ENCODE measurements around the gene LRRC8D.
"Not testable (repeated sequence)": the region's sequence is repeated elsewhere in the genome, so short reads cannot be mapped to it uniquely, and the experiment has no call there.

Gene LRRC8D

DNA sequence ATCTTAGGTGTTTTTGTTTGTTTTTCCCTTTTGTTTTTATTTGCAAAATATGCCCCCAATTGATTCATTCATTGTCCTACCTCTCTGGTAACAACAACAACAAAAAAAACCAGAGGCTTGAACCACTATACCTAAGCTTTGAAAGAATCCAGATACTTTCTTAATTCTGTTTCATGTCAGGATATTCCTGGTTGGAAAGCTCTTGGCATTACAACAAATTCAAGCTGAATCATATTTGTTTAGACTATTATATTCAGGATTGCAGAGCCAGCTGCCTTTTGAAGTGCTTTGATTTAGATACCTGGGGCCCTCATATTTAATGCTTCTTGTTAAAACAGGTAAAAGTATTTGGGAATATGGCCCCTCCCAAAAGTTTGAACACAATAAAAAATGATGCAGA, 151.2 kb downstream of the LRRC8D start:
- TF ChIP-seq GATA1 (IDR thresholded peaks at IDR 0.05; ENCODE audit: low read depth, low read length) (no peak), POLR2A (IDR thresholded peaks at IDR 0.05; ENCODE audit: low read length) (no peak)
- no peak for DNase-seq

DNA sequence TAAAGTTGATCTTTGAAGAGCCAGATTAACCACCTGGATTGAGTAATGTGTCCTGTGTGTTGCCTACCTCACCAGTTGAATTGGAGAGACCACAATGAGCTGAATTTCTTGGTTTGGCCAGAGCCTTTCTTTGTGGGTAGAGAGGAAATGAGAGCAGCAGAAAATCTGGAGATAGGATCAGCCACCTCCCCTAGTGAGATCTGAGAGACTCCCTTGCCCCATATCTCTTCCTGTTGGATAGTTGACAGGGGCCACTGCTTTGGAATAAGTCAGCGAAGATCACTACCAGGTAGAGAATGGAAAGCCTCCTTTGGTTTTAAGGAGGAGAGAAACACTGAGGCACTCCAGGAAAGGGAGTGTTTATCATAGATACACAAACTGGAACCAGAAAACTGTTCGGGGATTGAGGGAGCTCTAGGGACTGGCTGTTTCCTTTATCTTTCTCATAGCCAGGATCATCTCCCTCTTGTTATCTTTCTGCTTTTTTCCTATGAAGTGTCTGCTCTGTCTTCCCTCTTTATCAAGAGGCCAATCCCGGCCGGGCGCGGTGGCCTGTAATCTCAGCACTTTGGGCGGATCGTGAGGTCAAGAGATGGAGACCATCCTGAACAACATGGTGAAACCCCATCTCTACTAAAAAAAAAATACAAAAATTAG, 152.8 kb downstream of the LRRC8D start:
- TF ChIP-seq GATA1 (IDR thresholded peaks at IDR 0.05; ENCODE audit: low read depth, low read length) (no peak), POLR2A (IDR thresholded peaks at IDR 0.05; ENCODE audit: low read length) (no peak)
- no peak for DNase-seq

DNA sequence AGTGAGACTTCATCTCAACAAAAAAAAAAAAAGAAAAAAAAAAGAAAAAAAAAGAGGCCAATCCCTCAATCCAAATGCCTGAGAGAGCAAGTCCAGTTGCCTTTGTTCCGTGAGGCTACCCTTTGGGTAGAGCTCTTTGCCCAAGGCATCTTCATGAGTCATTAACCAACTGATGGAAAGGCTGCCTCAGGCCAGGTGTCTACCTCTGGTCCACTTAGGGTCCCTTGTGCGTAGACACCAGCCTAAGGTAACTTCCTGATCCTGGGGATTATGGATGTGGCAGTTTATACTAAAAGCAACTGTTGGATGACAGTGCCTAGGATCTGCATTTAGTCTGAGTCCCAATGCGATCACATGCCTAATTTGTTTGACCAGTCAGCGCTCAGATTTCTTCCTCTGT, 153.4 kb downstream of the LRRC8D start:
- TF ChIP-seq GATA1 (IDR thresholded peaks at IDR 0.05; ENCODE audit: low read depth, low read length) (no peak), POLR2A (IDR thresholded peaks at IDR 0.05; ENCODE audit: low read length) (no peak)
- peak in 1 of 2 experiments; percentile 41 for DNase-seq

DNA sequence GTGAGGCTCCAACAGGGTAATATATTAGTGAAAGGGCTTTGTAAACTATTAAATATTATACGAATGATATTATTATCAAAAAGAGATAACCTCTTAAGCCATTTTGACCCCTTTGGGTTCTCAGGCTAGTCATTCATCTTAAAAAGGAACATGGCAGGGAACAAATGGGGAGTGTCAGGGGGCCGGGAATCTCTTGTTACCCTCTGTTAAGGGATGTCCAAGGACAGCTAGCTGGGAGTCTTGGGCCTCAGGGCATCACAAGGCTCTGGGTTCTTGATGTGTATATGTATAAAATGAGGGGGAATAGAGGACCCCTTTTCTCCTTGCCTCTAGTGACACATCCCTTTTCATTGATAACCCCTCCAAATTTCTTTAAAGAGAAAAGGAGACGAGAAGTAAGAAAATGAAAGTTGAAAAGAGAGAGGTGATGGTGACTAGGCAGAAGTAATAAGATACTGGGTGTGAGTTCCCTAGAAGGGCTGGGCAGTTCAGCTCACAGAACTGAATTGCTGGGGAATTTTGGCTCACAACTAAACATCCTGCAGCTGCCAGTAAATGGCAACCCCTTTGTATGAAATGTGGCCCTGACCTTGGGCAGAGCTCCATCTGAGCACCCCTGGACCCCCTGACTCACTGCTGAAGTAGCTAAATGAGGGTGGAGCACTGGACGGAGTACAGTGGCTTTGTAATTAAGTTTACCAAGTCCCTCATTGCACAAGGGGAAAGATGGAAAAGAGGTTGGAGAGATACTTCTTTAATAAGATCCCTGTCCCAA, 154.1 kb downstream of the LRRC8D start:
- peak; percentile 71 to 77 for DNase-seq
- TF ChIP-seq GATA1 (IDR thresholded peaks at IDR 0.05; ENCODE audit: low read depth, low read length) (no peak), POLR2A (IDR thresholded peaks at IDR 0.05; ENCODE audit: low read length) (no peak)

DNA sequence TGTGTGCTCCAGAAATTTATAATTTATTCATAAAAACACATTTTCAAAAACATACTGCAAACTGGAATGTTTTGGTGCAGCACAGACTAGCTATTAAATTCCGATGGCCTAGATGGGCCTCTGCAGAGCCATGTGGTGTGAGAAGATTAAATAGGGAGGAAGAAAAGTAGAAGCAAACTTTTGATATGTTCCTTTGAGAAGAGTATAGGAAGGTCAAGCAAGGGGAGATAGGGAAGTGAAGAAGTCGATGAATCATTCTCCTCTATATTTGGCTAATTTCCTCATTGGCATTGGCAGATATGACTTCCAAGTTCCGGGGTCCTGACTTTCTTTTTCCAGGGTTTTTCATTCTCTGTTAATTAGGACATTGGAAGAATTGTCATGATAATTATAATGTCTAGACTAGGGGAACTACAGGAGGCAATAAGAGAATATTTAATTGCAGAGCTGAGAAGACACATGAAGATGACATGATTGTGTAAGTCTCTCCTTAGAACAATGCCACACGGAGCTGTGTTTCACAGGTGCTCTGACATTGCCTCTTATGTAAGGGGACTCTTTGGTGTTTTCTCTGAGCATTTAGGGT, 154.8 kb downstream of the LRRC8D start:
- peak; percentile 75 to 80 for DNase-seq
- TF ChIP-seq POLR2A (IDR thresholded peaks at IDR 0.05; ENCODE audit: low read length), result no peak
- no peak for TF ChIP-seq GATA1 (IDR thresholded peaks at IDR 0.05; ENCODE audit: low read depth, low read length)

DNA sequence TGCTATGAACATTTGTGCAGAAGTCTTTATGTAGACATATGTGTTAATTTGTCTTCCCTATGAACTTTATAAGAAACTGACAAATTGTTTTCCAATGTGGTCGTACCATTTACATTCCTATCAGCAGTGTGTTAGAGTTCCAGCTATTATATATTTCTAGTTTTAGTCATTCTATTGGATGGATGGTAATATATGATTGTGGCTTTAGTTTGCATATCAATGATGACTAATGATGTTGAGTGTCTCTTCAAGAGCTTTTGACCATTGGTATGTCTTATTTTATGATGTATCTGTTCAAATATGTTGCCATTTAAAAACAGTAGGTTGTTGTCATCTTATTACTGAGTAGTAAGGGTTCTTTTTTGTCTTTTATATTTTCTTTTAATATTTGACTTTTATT, 157.9 kb downstream of the LRRC8D start:
- DNase-seq, result no peak
- TF ChIP-seq POLR2A (IDR thresholded peaks at IDR 0.05; ENCODE audit: low read length) (no peak), GATA1 (IDR thresholded peaks at IDR 0.05; ENCODE audit: low read depth, low read length) (no peak)

DNA sequence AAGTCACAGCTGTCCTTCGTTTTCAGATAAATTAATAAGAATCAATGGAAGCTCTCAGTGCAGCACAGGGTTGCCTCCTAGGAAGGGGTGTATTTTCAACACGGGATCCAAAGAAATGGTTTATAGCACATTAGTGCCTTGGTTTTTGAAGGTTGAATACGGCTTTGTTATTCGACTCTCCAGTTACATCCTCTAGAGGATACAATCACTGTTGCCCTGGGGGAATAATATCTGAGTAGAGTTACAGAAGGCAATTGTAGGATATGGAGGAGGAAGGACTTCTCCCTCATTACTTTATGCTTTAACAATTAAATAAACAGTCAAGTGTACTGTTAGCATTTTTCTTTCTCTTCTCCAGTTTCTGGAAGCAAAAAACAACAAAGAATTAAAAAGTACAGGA, 159.8 kb downstream of the LRRC8D start:
- TF ChIP-seq GATA1 (IDR thresholded peaks at IDR 0.05; ENCODE audit: low read depth, low read length) (no peak), POLR2A (IDR thresholded peaks at IDR 0.05; ENCODE audit: low read length) (no peak)
- no peak for DNase-seq

DNA sequence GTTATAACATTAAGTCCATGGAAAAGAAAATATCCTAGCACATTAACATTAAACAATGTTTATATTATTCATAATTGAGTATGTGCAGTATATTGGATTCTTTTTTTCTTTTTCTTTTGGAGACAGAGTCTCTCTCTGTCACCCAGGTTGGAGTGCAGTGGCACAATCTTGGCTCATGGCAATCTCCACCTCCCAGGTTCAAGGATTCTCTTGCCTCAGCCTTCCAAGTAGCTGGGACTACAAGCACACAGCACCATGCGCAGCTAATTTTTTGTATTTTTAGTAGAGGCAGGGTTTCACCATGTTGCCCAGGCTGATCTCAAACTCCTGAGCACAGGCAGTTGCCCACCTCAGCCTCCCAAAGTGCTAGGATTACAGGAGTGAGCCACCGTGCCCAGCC, 162.0 kb downstream of the LRRC8D start:
- DNase-seq, result not testable (repeated sequence)

DNA sequence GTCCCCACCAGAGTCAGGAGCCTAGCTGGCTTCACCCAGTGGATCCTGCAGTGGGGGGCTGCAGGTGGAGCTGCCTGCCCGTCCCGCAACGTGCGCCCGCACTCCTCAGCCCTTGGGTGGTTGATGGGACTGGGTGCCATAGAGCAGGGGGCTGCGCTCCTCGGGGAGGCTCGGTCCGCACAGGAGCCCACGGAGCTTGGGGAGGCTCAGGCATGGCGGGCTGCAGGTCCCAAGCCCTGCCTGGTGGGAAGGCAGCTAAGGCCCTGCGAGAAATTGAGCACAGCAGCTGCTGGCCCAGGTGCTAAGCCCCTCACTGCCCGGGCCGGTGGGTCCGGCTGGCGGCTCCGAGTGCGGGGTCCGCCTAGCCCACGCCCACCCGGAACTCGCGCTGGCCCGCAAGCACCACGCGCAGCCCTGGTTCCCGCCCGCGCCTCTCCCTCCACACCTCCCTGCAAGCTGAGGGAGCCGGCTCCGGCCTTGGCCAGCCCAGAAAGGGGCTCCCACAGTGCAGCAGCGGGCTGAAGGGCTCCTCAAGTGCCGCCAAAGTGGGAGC, 163.8 kb downstream of the LRRC8D start:
- not testable (repeated sequence) for DNase-seq

DNA sequence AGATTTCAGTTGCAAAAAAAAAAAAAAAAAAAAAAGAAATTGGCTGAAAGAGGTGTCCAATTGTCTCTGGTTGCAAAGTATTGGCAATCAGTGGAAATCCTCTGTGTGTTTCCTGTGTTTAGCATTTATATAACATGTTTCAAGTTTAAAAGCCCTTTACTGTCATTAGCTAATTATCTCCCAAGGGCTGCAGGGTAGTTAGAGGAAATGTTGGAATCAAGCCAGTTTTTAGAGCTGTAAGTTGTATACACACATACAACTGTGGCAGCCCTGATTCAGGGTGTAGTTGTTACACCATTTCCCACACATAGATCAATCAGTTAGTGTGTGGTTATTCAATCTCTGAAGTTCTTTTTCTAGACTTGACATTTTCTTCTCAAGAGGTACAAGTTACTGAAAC, 165.2 kb downstream of the LRRC8D start:
- DNase-seq, result peak; percentile 41 to 58
- no peak for TF ChIP-seq GATA1 (IDR thresholded peaks at IDR 0.05; ENCODE audit: low read depth, low read length)
- no peak for TF ChIP-seq POLR2A (IDR thresholded peaks at IDR 0.05; ENCODE audit: low read length)
